ENCODE results near the gene KRTAP5-10. TPM values are rescaled to one million over a fixed set of nuclear protein-coding genes. Genes with fewer than 3 reads are reported as not detected.
"Not testable (repeated sequence)": the region's sequence is repeated elsewhere in the genome, so short reads cannot be mapped to it uniquely, and the experiment has no call there.

Gene KRTAP5-10
- total RNA-seq, 1 donor from 2014 or later, result 0.23 TPM

DNA sequence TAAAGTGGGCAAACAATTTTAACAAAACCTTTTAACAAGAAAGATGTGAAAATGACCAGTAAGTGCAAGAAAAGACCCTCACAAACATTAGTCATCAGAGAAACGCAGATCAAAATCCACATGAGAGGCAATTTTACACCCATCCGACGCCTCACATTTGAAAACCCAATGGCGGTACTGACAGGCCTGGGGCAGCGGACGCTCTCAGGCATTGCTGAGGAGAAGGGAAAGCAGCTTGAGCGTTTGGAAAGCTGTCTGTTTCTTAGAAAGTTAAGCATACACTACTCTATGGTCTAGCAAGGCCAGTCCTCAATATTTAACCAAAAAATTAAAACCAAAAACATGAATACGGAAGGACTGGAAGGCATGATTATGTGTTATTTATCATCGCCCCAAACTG lies 29.5 kb upstream of the KRTAP5-10 start:
- Mint-ChIP-seq H3K4me1 (ENCODE audit: unreplicated experiment) (peaks cover 7% of the 10 kb centered on the region), H3K27me3 (ENCODE audit: unreplicated experiment) (peaks cover 2% of the 10 kb centered on the region), H3K4me3 (ENCODE audit: unreplicated experiment) (no peak overlapping the region), H3K27ac (ENCODE audit: unreplicated experiment) (no peak overlapping the region), H3K9me3 (ENCODE audit: unreplicated experiment) (peaks cover 3% of the 10 kb centered on the region), H3K36me3 (ENCODE audit: low read depth, unreplicated experiment) (peaks cover 3% of the 10 kb centered on the region)
- TF ChIP-seq, protein P1, sequence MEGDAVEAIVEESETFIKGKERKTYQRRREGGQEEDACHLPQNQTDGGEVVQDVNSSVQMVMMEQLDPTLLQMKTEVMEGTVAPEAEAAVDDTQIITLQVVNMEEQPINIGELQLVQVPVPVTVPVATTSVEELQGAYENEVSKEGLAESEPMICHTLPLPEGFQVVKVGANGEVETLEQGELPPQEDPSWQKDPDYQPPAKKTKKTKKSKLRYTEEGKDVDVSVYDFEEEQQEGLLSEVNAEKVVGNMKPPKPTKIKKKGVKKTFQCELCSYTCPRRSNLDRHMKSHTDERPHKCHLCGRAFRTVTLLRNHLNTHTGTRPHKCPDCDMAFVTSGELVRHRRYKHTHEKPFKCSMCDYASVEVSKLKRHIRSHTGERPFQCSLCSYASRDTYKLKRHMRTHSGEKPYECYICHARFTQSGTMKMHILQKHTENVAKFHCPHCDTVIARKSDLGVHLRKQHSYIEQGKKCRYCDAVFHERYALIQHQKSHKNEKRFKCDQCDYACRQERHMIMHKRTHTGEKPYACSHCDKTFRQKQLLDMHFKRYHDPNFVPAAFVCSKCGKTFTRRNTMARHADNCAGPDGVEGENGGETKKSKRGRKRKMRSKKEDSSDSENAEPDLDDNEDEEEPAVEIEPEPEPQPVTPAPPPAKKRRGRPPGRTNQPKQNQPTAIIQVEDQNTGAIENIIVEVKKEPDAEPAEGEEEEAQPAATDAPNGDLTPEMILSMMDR (IDR thresholded peaks at IDR 0.05; ENCODE audit: unreplicated experiment), result no peak
- DNase-seq (ENCODE audit: low spot score), result no peak

DNA sequence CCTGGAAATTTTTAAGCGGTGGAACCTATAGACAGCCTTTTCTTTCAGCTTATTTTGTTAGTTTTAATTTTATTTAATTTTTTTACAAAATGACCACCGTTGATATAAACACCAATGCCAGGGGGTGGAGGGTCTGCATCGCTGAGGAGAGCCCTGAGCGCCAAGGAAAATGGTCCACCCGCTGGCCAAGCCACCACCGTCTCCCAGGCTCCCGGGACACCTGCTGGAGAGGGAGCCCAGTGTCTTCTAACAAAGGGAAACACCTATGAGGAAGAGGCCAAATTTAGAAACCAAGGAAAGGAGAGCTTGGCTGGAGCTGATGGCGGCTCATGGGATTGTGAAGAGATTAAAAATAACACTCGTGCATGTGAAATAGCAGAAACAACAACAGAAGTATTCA lies 27.8 kb upstream of the KRTAP5-10 start:
- Mint-ChIP-seq H3K4me3 (ENCODE audit: unreplicated experiment) (no peak overlapping the region), H3K27me3 (ENCODE audit: unreplicated experiment) (peaks cover 2% of the 10 kb centered on the region), H3K36me3 (ENCODE audit: low read depth, unreplicated experiment) (peaks cover 4% of the 10 kb centered on the region), H3K27ac (ENCODE audit: unreplicated experiment) (no peak overlapping the region), H3K4me1 (ENCODE audit: unreplicated experiment) (peaks cover 7% of the 10 kb centered on the region), H3K9me3 (ENCODE audit: unreplicated experiment) (peaks cover 6% of the 10 kb centered on the region)
- DNase-seq (ENCODE audit: low spot score), result no peak
- TF ChIP-seq, protein P1 (IDR thresholded peaks at IDR 0.05; ENCODE audit: unreplicated experiment), result no peak

DNA sequence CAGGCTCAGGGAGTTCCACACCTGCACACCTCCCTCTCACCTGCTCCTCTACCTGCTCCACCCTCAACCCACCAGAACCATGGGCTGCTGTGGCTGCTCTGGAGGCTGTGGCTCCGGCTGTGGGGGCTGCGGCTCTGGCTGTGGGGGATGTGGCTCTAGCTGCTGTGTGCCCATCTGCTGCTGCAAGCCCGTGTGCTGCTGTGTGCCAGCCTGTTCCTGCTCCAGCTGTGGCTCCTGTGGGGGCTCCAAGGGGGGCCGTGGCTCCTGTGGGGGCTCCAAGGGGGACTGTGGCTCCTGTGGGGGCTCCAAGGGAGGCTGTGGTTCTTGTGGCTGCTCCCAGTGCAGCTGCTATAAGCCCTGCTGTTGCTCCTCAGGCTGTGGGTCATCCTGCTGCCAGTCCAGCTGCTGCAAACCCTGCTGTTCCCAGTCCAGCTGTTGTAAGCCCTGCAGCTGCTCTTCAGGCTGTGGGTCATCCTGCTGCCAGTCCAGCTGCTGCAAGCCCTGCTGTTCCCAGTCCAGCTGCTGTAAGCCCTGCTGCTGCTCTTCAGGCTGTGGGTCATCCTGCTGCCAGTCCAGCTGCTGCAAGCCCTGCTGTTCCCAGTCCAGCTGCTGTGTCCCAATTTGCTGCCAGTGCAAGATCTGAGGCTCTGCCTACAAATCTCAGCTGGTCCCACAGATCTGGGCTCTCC lies 27.2 kb upstream of the KRTAP5-10 start, which contains the start of gene KRTAP5-8:
Gene KRTAP5-8 (plus strand): TSS at position 49 of the 689 bp plus-strand sequence. CDS start 31 bp downstream, at position 80.
- not testable (repeated sequence) for DNase-seq (ENCODE audit: low spot score); H3K36me3 Mint-ChIP-seq (ENCODE audit: low read depth, unreplicated experiment); H3K4me1 Mint-ChIP-seq (ENCODE audit: unreplicated experiment); H3K9me3 Mint-ChIP-seq (ENCODE audit: unreplicated experiment); H3K27me3 Mint-ChIP-seq (ENCODE audit: unreplicated experiment); H3K27ac Mint-ChIP-seq (ENCODE audit: unreplicated experiment); H3K4me3 Mint-ChIP-seq (ENCODE audit: unreplicated experiment)

DNA sequence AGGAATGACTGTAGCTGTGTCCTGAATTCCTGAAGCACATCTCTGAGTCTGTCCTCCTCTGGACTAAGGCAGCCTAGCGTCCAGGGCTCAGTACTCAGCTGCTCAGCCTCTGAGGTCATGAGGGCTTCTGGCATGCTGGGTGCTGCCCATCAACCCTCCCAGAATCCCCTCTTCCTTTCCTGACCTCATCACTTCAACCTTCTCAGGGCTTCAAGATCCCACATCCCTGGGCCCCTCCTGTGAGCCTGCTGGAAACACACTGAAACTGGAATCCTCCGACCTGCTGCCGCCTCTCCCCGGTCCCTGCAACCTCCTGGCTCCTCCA lies 26.7 kb upstream of the KRTAP5-10 start:
- no peak for DNase-seq (ENCODE audit: low spot score)
- Mint-ChIP-seq H3K4me1 (ENCODE audit: unreplicated experiment) (peaks cover 7% of the 10 kb centered on the region), H3K27ac (ENCODE audit: unreplicated experiment) (no peak overlapping the region), H3K36me3 (ENCODE audit: low read depth, unreplicated experiment) (peaks cover 4% of the 10 kb centered on the region), H3K9me3 (ENCODE audit: unreplicated experiment) (peaks cover 6% of the 10 kb centered on the region), H3K27me3 (ENCODE audit: unreplicated experiment) (peaks cover 2% of the 10 kb centered on the region), H3K4me3 (ENCODE audit: unreplicated experiment) (no peak overlapping the region)
- TF ChIP-seq, protein P1 (IDR thresholded peaks at IDR 0.05; ENCODE audit: unreplicated experiment), result no peak

DNA sequence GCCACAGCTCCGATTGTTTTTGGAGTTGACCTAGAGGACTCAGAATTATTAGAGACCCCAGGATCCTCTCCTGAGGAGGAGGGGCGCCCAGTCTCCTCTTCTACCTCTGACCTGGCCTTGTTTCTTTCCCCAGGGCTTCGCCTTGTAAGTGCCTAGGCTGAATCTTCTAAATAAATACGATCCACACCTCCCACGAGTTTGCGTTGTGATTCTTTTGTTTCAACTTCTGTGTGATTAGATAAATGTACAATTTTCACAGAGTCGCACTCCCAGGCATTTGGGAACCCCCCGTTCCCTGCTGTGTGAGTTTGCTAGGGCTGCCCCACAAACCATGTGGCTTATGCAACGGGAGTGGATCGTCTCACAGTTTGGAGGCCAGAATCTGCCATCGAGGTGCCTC lies 26.3 kb upstream of the KRTAP5-10 start:
- TF ChIP-seq, protein P1 (IDR thresholded peaks at IDR 0.05; ENCODE audit: unreplicated experiment), result no peak
- Mint-ChIP-seq H3K4me3 (ENCODE audit: unreplicated experiment) (no peak overlapping the region), H3K36me3 (ENCODE audit: low read depth, unreplicated experiment) (peaks cover 4% of the 10 kb centered on the region), H3K4me1 (ENCODE audit: unreplicated experiment) (peaks cover 7% of the 10 kb centered on the region), H3K27me3 (ENCODE audit: unreplicated experiment) (peaks cover 2% of the 10 kb centered on the region), H3K9me3 (ENCODE audit: unreplicated experiment) (peaks cover 6% of the 10 kb centered on the region), H3K27ac (ENCODE audit: unreplicated experiment) (no peak overlapping the region)
- no peak for DNase-seq (ENCODE audit: low spot score)

DNA sequence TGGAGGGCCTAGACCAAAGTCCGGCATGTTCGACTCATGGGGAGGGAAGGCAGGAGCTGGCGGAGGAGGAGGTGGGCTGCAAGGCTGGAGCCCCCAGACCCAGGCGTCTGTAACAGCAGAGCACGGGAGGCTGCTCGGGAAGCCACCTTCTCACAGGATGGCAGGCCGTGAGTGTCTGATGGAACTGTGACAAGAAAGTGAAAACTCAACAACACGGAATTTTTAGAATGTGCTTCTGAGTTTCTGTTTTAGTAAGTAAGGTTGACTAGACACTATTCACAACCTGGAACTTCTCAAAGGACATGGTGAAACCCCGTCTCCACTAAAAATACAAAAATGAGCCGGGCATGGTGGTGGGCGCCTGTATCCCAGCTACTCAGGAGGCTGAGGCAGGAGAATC lies 25.4 kb upstream of the KRTAP5-10 start:
- not testable (repeated sequence) for DNase-seq (ENCODE audit: low spot score); H3K4me3 Mint-ChIP-seq (ENCODE audit: unreplicated experiment); H3K27me3 Mint-ChIP-seq (ENCODE audit: unreplicated experiment); H3K27ac Mint-ChIP-seq (ENCODE audit: unreplicated experiment); H3K9me3 Mint-ChIP-seq (ENCODE audit: unreplicated experiment); H3K36me3 Mint-ChIP-seq (ENCODE audit: low read depth, unreplicated experiment)
- H3K4me1 Mint-ChIP-seq (ENCODE audit: unreplicated experiment), result peaks cover 14% of the 10 kb centered on the region

DNA sequence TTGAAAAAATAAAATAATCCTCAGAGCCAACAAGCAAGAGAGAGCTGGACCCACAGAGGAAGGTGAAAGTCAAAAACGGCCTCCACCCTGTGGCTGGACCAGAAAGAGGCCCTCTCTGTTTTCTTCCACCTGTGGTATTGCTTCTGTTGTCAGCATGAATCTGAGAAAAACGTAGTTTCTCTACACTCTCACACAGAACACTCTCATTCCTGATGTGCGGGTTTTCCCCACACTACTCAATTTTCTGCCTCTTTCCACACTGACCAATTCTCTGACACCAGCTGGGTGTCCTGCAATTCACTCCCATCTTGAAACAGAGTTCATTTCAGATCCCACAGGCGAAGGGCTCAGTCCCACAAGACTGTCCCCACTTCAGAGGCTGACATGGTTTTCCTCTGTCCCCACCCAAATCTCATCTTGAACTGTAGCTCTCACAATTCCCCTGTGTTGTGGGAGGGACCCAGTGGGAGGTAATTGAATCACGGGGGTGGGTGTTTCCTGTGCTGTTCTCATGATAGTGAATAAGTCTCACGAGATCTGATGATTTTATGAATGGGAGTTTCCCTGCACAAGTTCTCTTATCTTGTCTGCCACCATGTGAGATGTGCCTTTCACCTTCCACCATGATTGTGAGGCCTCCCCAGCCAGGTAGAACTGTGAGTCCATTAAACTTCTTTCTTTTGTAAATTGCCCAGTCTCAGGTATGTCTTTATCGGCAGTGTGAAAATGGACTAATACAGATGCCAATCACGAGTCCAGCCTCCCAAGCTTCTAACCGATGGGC lies 24.6 kb upstream of the KRTAP5-10 start:
- not testable (repeated sequence) for H3K36me3 Mint-ChIP-seq (ENCODE audit: low read depth, unreplicated experiment); H3K4me3 Mint-ChIP-seq (ENCODE audit: unreplicated experiment); H3K27ac Mint-ChIP-seq (ENCODE audit: unreplicated experiment); H3K27me3 Mint-ChIP-seq (ENCODE audit: unreplicated experiment); H3K9me3 Mint-ChIP-seq (ENCODE audit: unreplicated experiment); DNase-seq (ENCODE audit: low spot score)
- peaks cover 17% of the 10 kb centered on the region for H3K4me1 Mint-ChIP-seq (ENCODE audit: unreplicated experiment)
